Liver (tissue), 9 donors: ENCODE results near the gene ADGRF5. TPM values are rescaled to one million over a fixed set of nuclear protein-coding genes. Genes with fewer than 3 reads are reported as not detected.

ENCODE experiments used
- DNase-seq: peaks from one replicate; pipeline ENCODE4 v3.0.0-alpha.2; 2017; ENCODE audit warnings: low spot score
- H3K27ac ChIP-seq, 2 donors: one replicate each; pipeline ENCODE4 v1.7.0; 2013; ENCODE audit warnings: inconsistent platforms in 2 of 2, low read length in 2 of 2, control low read depth in 1 of 2, low read depth in 1 of 2, mild to moderate bottlenecking in 1 of 2
- H3K27me3 ChIP-seq, 4 donors: one replicate each; pipeline versions ENCODE4 v1.6.1 to v1.7.0; 2013; ENCODE audit warnings: low read length in 3 of 4, inconsistent platforms in 1 of 4, mild to moderate bottlenecking in 1 of 4, moderate library complexity in 1 of 4; ENCODE audit not compliant: control insufficient read depth in 4 of 4, insufficient read depth in 4 of 4
- H3K36me3 ChIP-seq, 4 donors: one replicate each; pipeline versions ENCODE4 v1.6.1 to v1.7.0; 2013; ENCODE audit warnings: low read length in 3 of 4, mild to moderate bottlenecking in 3 of 4, low read depth in 1 of 4, moderate library complexity in 1 of 4; ENCODE audit not compliant: control insufficient read depth in 4 of 4, insufficient read depth in 3 of 4
- H3K4me1 ChIP-seq, 4 donors: one replicate each; pipeline versions ENCODE4 v1.6.1 to v1.7.0; 2013; ENCODE audit warnings: low read length in 3 of 4, mild to moderate bottlenecking in 3 of 4, moderate library complexity in 1 of 4; ENCODE audit not compliant: control insufficient read depth in 4 of 4, insufficient read depth in 4 of 4
- H3K4me3 ChIP-seq, 3 donors: one replicate each; pipeline versions ENCODE4 v1.6.1 to v1.7.0; 2013; ENCODE audit warnings: low read length in 3 of 3, control low read depth in 1 of 3, low read depth in 1 of 3, mild to moderate bottlenecking in 1 of 3
- H3K9ac ChIP-seq, 2 donors: one replicate each; pipeline ENCODE4 v1.7.0; 2013; ENCODE audit warnings: low read length in 2 of 2, mild to moderate bottlenecking in 2 of 2, moderate library complexity in 2 of 2, control low read depth in 1 of 2, low read depth in 1 of 2
- H3K9me3 ChIP-seq, 4 donors: one replicate each; pipeline versions ENCODE4 v1.6.1 to v1.7.0; 2013; ENCODE audit warnings: low read length in 3 of 4; ENCODE audit not compliant: control insufficient read depth in 4 of 4
- EGR1 ChIP-seq, 2 donors: IDR thresholded peaks; 2 replicates each; pipeline ENCODE4 v1.6.1; 2016 to 2018; ENCODE audit warnings: antibody characterized with exemption in 2 of 2, low read depth in 2 of 2
- FOXA1 ChIP-seq: IDR thresholded peaks from 2 replicates; pipeline ENCODE4 v1.6.1; 2016; ENCODE audit warnings: antibody characterized with exemption
- GABPA ChIP-seq, 2 donors: IDR thresholded peaks in 1 of 2; conservative IDR thresholded peaks in 1 of 2; 2 replicates each; pipeline ENCODE4 v1.6.1; 2016; ENCODE audit warnings: antibody characterized with exemption in 2 of 2, mild to moderate bottlenecking in 1 of 2, moderate library complexity in 1 of 2
- HNF4A ChIP-seq, 2 donors: conservative IDR thresholded peaks; 2 replicates each; pipeline ENCODE4 v1.6.1; 2016; ENCODE audit warnings: antibody characterized with exemption in 2 of 2, mild to moderate bottlenecking in 2 of 2
- HNF4G ChIP-seq: IDR thresholded peaks from 2 replicates; pipeline ENCODE4 v1.6.1; 2016; ENCODE audit warnings: antibody characterized with exemption
- JUND ChIP-seq, 2 donors: IDR thresholded peaks; 2 replicates each; pipeline ENCODE4 v1.6.1; 2016; ENCODE audit warnings: antibody characterized with exemption in 2 of 2
- NR2F2 ChIP-seq: IDR thresholded peaks from 2 replicates; pipeline ENCODE4 v1.6.1; 2016; ENCODE audit warnings: antibody characterized with exemption
- RAD21 ChIP-seq, 2 donors: IDR thresholded peaks; 2 replicates each; pipeline ENCODE4 v1.6.1; 2016; ENCODE audit warnings: antibody characterized with exemption in 2 of 2, mild to moderate bottlenecking in 2 of 2
- REST ChIP-seq: IDR thresholded peaks from 2 replicates; pipeline ENCODE4 v1.6.1; 2016; ENCODE audit warnings: antibody characterized with exemption, mild to moderate bottlenecking
- RXRA ChIP-seq, 2 donors: IDR thresholded peaks; 2 replicates each; pipeline ENCODE4 v1.6.1; 2017 to 2018; ENCODE audit warnings: antibody characterized with exemption in 2 of 2, mild to moderate bottlenecking in 1 of 2
- SP1 ChIP-seq: IDR thresholded peaks from 2 replicates; pipeline ENCODE4 v1.6.1; 2018; ENCODE audit warnings: antibody characterized with exemption, mild to moderate bottlenecking
- TAF1 ChIP-seq: conservative IDR thresholded peaks from 2 replicates; pipeline ENCODE4 v1.6.1; 2016; ENCODE audit warnings: antibody characterized with exemption, mild to moderate bottlenecking
- YY1 ChIP-seq: IDR thresholded peaks from 2 replicates; pipeline ENCODE4 v1.6.1; 2016; ENCODE audit warnings: antibody characterized with exemption, mild to moderate bottlenecking
- ZBTB33 ChIP-seq: IDR thresholded peaks from 2 replicates; pipeline ENCODE4 v1.6.1; 2016; ENCODE audit warnings: antibody characterized with exemption
- WGBS: extraction: QIAGEN DNeasy Blood & Tissue Kit; methylation state at CpG from one replicate; pipeline ENCODE4 v1.1.7; 2013; 5-methylcytosine and 5-hydroxymethylcytosine counted together
- polyA plus RNA-seq, 2 donors: library from polyadenylated mRNA; stranded (reverse) in 1 of 2; unstranded in 1 of 2; fragments of 200-250 nt in 1 of 2; fragments of >200 nt in 1 of 2; fragmentation: Nextera tagmentation in 1 of 2; extraction: Ambion mirVana in 1 of 2; gene quantifications; one replicate each; pipeline versions ENCODE4 v1.2.1 to v1.2.3, GENCODE V29; 2013 to 2015
- total RNA-seq, 2 donors: library from RNA; depleted of rRNA; stranded (reverse); fragments of >200 nt; gene quantifications; one replicate each; pipeline ENCODE4 v1.2.3, GENCODE V29; 2014
- TF ChIP-seq, protein P1 (sequence below): IDR thresholded peaks from 2 replicates; pipeline ENCODE4 v1.6.1; 2016; ENCODE audit warnings: antibody characterized with exemption
- TF ChIP-seq, protein P2 (sequence below): IDR thresholded peaks from 2 replicates; pipeline ENCODE4 v1.6.1; 2016; ENCODE audit warnings: antibody characterized with exemption
- TF ChIP-seq, protein P3 (sequence below): fragments of 150-350 bp; IDR thresholded peaks from 2 replicates; pipeline ENCODE4 v1.5.1; 2017; ENCODE audit warnings: improper control_type of control experiment, low read depth, low read length; ENCODE audit not compliant: missing input control
- donor health status: healthy.
- donor health status: healthy.
- donor health status: healthy.
- donor health status: healthy.
- donor health status: healthy.

ADGRF5 gene
- total and polyA plus RNA-seq, 4 donors, result 4.9 to 19.9 (median 7.4) TPM

DNA sequence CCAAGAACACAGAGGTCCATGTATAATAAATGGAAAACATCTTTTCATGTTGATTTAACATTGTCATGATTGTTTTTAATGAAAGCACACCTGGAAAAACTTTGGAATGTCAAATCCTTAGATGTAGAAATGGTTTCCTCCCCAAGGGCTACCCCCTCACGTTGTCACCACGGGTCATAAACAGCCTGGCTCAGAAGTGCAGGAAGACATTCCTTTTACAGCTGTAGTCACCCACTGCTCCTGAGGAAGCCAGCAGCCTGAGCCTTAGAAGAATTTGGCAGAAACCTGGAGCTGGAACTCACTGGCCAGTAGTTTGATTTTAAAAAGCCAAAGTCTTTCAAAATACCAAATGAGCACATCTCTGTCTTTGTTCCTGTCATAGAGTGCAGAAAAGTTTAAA lies 23.7 kb downstream of the ADGRF5 start:
- no peak overlapping the region for H3K9ac ChIP-seq

More for the DNA sequence above, 23.7 kb downstream of the ADGRF5 start:
- DNase-seq, result no peak
- no peak overlapping the region for H3K27ac ChIP-seq
- H3K27me3 ChIP-seq, result peaks cover 0 to 5% (median 0%) of the 10 kb centered on the region in 4 donors
- 28% methylated on average over 2 of the region's 2 CpGs for WGBS
- no peaks in the 10 kb centered on the region for H3K4me1 ChIP-seq
- H3K36me3 ChIP-seq, result no peaks in the 10 kb centered on the region
- TF ChIP-seq SP1, result no peak
- TF ChIP-seq, protein P1, sequence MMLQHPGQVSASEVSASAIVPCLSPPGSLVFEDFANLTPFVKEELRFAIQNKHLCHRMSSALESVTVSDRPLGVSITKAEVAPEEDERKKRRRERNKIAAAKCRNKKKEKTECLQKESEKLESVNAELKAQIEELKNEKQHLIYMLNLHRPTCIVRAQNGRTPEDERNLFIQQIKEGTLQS, result no peak
- no peak for TF ChIP-seq REST
- no peak for TF ChIP-seq GABPA (IDR thresholded peaks at IDR 0.05 in 1 of 2, conservative IDR thresholded peaks at IDR 0.05 in 1 of 2)
- TF ChIP-seq HNF4G, result no peak
- TF ChIP-seq ZBTB33, result no peak
- TF ChIP-seq EGR1 (IDR thresholded peaks at IDR 0.05; ENCODE audit: low read depth in 2 of 2), result no peak
- TF ChIP-seq, protein P2, sequence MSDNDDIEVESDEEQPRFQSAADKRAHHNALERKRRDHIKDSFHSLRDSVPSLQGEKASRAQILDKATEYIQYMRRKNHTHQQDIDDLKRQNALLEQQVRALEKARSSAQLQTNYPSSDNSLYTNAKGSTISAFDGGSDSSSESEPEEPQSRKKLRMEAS, result no peak
- TF ChIP-seq NR2F2, result no peak
- no peak for TF ChIP-seq RAD21 (IDR thresholded peaks at IDR 0.05)
- TF ChIP-seq JUND (IDR thresholded peaks at IDR 0.05), result no peak
- TF ChIP-seq YY1, result no peak
- TF ChIP-seq, protein P3, sequence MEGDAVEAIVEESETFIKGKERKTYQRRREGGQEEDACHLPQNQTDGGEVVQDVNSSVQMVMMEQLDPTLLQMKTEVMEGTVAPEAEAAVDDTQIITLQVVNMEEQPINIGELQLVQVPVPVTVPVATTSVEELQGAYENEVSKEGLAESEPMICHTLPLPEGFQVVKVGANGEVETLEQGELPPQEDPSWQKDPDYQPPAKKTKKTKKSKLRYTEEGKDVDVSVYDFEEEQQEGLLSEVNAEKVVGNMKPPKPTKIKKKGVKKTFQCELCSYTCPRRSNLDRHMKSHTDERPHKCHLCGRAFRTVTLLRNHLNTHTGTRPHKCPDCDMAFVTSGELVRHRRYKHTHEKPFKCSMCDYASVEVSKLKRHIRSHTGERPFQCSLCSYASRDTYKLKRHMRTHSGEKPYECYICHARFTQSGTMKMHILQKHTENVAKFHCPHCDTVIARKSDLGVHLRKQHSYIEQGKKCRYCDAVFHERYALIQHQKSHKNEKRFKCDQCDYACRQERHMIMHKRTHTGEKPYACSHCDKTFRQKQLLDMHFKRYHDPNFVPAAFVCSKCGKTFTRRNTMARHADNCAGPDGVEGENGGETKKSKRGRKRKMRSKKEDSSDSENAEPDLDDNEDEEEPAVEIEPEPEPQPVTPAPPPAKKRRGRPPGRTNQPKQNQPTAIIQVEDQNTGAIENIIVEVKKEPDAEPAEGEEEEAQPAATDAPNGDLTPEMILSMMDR, result no peak
- no peak for TF ChIP-seq TAF1
- no peak for TF ChIP-seq RXRA (IDR thresholded peaks at IDR 0.05)
- TF ChIP-seq HNF4A (conservative IDR thresholded peaks at IDR 0.05), result no peak
- TF ChIP-seq FOXA1, result no peak
- H3K4me3 ChIP-seq, result no peak overlapping the region
- no peaks in the 10 kb centered on the region for H3K9me3 ChIP-seq
